PC-3 (cell line): ENCODE measurements around the gene NSA2. TPM values are rescaled to one million over a fixed set of nuclear protein-coding genes. Genes with fewer than 3 reads are reported as not detected.

ENCODE experiments used
- ATAC-seq: fragments of 200-7000 bp; cut with Tn5 transposase; 2 replicates; pipeline ENCODE4 v1.9.1; 2020; ENCODE audit warnings: mild to moderate bottlenecking, moderate library complexity
- BruUV-seq: library from RNA; stranded (reverse); fragments of 400-500 nt; replicated peaks from 2 replicates; lab custom pipeline; 2021; lab: Mats Ljungman, UMichigan
- CTCF ChIA-PET: fragments of 300-600 bp; sonication (Branson Sonifier 250); formaldehyde crosslinking; loops from one replicate; lab custom pipeline; 2022; ENCODE audit warnings: antibody characterized with exemption; lab: Charles Lee
- POLR2A ChIA-PET: fragments of 300-600 bp; sonication (Branson Sonifier 250); formaldehyde crosslinking; loops from one replicate; lab custom pipeline; 2022; ENCODE audit warnings: antibody characterized with exemption; ENCODE audit not compliant: unreplicated experiment; lab: Charles Lee
- DNase-seq: peaks from one replicate; pipeline ENCODE4 v3.0.0-alpha.2; 2015
- H2AFZ ChIP-seq: fragments of 300-600 bp; sonication (generic); 2 replicates; pipeline ENCODE4 v1.6.0; 2016; ENCODE audit warnings: antibody characterized with exemption, low read length
- H3F3A ChIP-seq: fragments of 300-600 bp; sonication (generic); one replicate; pipeline ENCODE4 v1.6.0; 2017; ENCODE audit warnings: antibody characterized with exemption, low read length, control low read depth, mild to moderate bottlenecking; ENCODE audit not compliant: unreplicated experiment
- H3K27ac ChIP-seq: fragments of 300-600 bp; sonication (generic); 2 replicates; pipeline ENCODE4 v1.5.1; 2016; ENCODE audit warnings: mild to moderate bottlenecking, low read length
- H3K27me3 ChIP-seq: fragments of 300-600 bp; sonication (generic); 2 replicates; pipeline ENCODE4 v1.6.1; 2016; ENCODE audit warnings: low read length, mixed read lengths
- H3K36me3 ChIP-seq: fragments of 300-600 bp; sonication (generic); 2 replicates; pipeline ENCODE4 v1.6.1; 2016; ENCODE audit warnings: low read depth, mixed run types, low read length, mixed read lengths
- H3K4me1 ChIP-seq: fragments of 300-600 bp; sonication (generic); 2 replicates; pipeline ENCODE4 v1.5.1; 2016; ENCODE audit warnings: low read length; ENCODE audit not compliant: insufficient read depth
- H3K4me2 ChIP-seq: fragments of 300-600 bp; sonication (generic); 2 replicates; pipeline ENCODE4 v1.6.0; 2016; ENCODE audit warnings: low read length
- H3K4me3 ChIP-seq: fragments of 300-600 bp; sonication (generic); 2 replicates; pipeline ENCODE4 v1.5.1; 2016; ENCODE audit warnings: mild to moderate bottlenecking, low read length, mixed read lengths
- H3K79me2 ChIP-seq: fragments of 300-600 bp; sonication (generic); 2 replicates; pipeline ENCODE4 v1.6.1; 2017; ENCODE audit warnings: low read length, mixed read lengths
- H3K9ac ChIP-seq: fragments of 300-600 bp; sonication (generic); 2 replicates; pipeline ENCODE4 v1.6.0; 2016; ENCODE audit warnings: mild to moderate bottlenecking, low read length
- H3K9me2 ChIP-seq: fragments of 300-600 bp; sonication (generic); replicated peaks from 2 replicates; pipeline ENCODE4 v1.6.1; 2016; ENCODE audit warnings: mixed run types, low read length, mixed read lengths
- H3K9me3 ChIP-seq: fragments of 300-600 bp; sonication (generic); 2 replicates; pipeline ENCODE4 v1.6.1; 2016; ENCODE audit warnings: low read length, mixed read lengths
- H4K20me1 ChIP-seq: fragments of 300-600 bp; sonication (generic); 2 replicates; pipeline ENCODE4 v1.6.1; 2016; ENCODE audit warnings: low read length, mixed read lengths
- CTCF ChIP-seq: fragments of 300-600 bp; sonication (generic); conservative IDR thresholded peaks from 2 replicates; pipeline ENCODE4 v1.5.1; 2017; ENCODE audit warnings: antibody characterized with exemption, low read depth, mild to moderate bottlenecking, low read length
- EZH2 ChIP-seq: fragments of 300-600 bp; sonication (generic); IDR thresholded peaks from one replicate; pipeline ENCODE4 v1.6.1; 2017; ENCODE audit warnings: antibody characterized with exemption, mild to moderate bottlenecking, low read length; ENCODE audit not compliant: unreplicated experiment
- EZH2phosphoT487 ChIP-seq: fragments of 300-600 bp; sonication (generic); IDR thresholded peaks from 2 replicates; pipeline ENCODE4 v1.6.1; 2018; ENCODE audit warnings: mild to moderate bottlenecking, antibody characterized with exemption, low read length, borderline replicate concordance
- intact Hi-C: fragments of 100-400 bp; cut with micrococcal nuclease; formaldehyde crosslinking; loops from 2 replicates; pipeline ENCODE4 v1.9.0; 2023
- total RNA-seq: library from RNA; depleted of rRNA; stranded (reverse); fragments of >200 nt; gene quantifications from 2 replicates; pipeline ENCODE4 v1.2.3, GENCODE V29; 2014

NSA2 gene
- total RNA-seq, 1 experiment from 2014 or later = 51.5 TPM

GRCh38 chr5:74722271-74722670 is 44.8 kb upstream of the NSA2 start:
- H3K27me3 ChIP-seq = no peaks in the 10 kb centered on the region
- no peak overlapping the region for H3K27ac ChIP-seq
- H3K9me2 ChIP-seq = no peaks in the 10 kb centered on the region
- CTCF ChIA-PET = no interaction called here
- peaks cover 15% of the 10 kb centered on the region; the same call in 1 of the 2 replicates for H3K36me3 ChIP-seq
- BruUV-seq = no TSS peak
- no peak overlapping the region for H3K4me2 ChIP-seq
- POLR2A ChIA-PET = no interaction called here
- DNase-seq = no peak
- no peak for TF ChIP-seq CTCF
- TF ChIP-seq EZH2phosphoT487 = no peak
- no peak for TF ChIP-seq EZH2
- ATAC-seq = no peak
- no peaks in the 10 kb centered on the region for H3F3A ChIP-seq
- no peaks in the 10 kb centered on the region for H3K9me3 ChIP-seq
- intact Hi-C loops = no loop called here
- no peak overlapping the region for H3K4me3 ChIP-seq
- no peak overlapping the region for H2AFZ ChIP-seq
- no peaks in the 10 kb centered on the region for H3K4me1 ChIP-seq
- H3K9ac ChIP-seq = no peak overlapping the region
- H3K79me2 ChIP-seq = no peaks in the 10 kb centered on the region
- no peaks in the 10 kb centered on the region for H4K20me1 ChIP-seq

- no peaks in the 10 kb centered on the region for H3F3A ChIP-seq
- H3K79me2 ChIP-seq = no peaks in the 10 kb centered on the region
- no peaks in the 10 kb centered on the region for H3K27me3 ChIP-seq
- peaks cover 10% of the 10 kb centered on the region; the same call in 1 of the 2 replicates for H3K36me3 ChIP-seq
- CTCF ChIA-PET = no interaction called here
- no peak for TF ChIP-seq CTCF
- TF ChIP-seq EZH2 = no peak
- TF ChIP-seq EZH2phosphoT487 = no peak
- intact Hi-C loops = loop anchor here (5.0 kb wide), 1 partner anchor 37 kb away; no protein-coding TSS in a partner anchor
- no TSS peak for BruUV-seq
- no peaks in the 10 kb centered on the region for H3K4me1 ChIP-seq
- H3K9me2 ChIP-seq = no peaks in the 10 kb centered on the region
- H4K20me1 ChIP-seq = no peaks in the 10 kb centered on the region
- H2AFZ ChIP-seq = no peak overlapping the region
- H3K4me3 ChIP-seq = no peak overlapping the region
- H3K27ac ChIP-seq = no peak overlapping the region
- POLR2A ChIA-PET = no interaction called here
- H3K9me3 ChIP-seq = no peaks in the 10 kb centered on the region
- ATAC-seq (no peak), DNase-seq (no peak)
- no peak overlapping the region for H3K4me2 ChIP-seq
- no peak overlapping the region for H3K9ac ChIP-seq
These were observed 41.7 kb upstream of the NSA2 start for GRCh38 chr5:74725331-74725730.

DNA sequence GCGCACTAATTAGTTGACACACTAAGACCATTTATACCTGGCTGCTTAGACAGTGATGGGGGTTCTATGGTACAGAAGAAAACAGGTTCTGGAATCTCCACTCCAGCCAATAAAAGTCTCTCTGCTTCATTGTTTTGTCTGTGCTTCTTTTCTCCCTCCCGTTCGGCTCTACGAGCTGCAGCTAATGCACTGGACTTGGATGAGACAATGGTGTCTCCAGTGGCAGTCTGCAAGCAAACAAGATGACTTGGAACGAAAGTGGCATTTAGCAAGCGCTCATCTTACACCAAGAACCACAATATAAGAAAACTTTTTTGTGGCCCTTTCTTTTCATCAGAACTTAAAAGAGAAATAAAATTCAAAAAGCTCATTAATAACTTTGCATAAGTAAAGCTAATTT is 30.3 kb upstream of the NSA2 start:
- no peaks in the 10 kb centered on the region for H3K9me3 ChIP-seq
- H3F3A ChIP-seq = no peaks in the 10 kb centered on the region
- H3K36me3 ChIP-seq = peaks cover 15% of the 10 kb centered on the region
- TF ChIP-seq CTCF (no peak), EZH2phosphoT487 (no peak), EZH2 (no peak)
- no peak overlapping the region for H3K27ac ChIP-seq
- H3K4me3 ChIP-seq = no peak overlapping the region
- CTCF ChIA-PET = no interaction called here
- H3K4me1 ChIP-seq = peaks cover 19% of the 10 kb centered on the region
- H3K79me2 ChIP-seq = no peaks in the 10 kb centered on the region
- BruUV-seq = no TSS peak
- H3K27me3 ChIP-seq = no peaks in the 10 kb centered on the region
- DNase-seq (no peak), ATAC-seq (no peak)
- no peaks in the 10 kb centered on the region for H3K9me2 ChIP-seq
- no peak overlapping the region for H3K9ac ChIP-seq
- H4K20me1 ChIP-seq = no peaks in the 10 kb centered on the region
- no peak overlapping the region for H2AFZ ChIP-seq
- POLR2A ChIA-PET = no interaction called here
- intact Hi-C loops = no loop called here
- H3K4me2 ChIP-seq = no peak overlapping the region
